Measurements from ENCODE around the gene ALPI. TPM values are rescaled to one million over a fixed set of nuclear protein-coding genes. Genes with fewer than 3 reads are reported as not detected.

The ALPI gene
- total and polyA plus RNA-seq, 2 donors (not counting 1 experiment from before 2014, with no cell fraction given) = not detected

- H3K4me3 ChIP-seq (ENCODE audit: control extremely low read depth in 1 of 5, extremely low read depth in 1 of 5, insufficient read depth in 1 of 5, low read depth in 2 of 5, low read length in 4 of 5) = no peak overlapping the region
- ChIA-PET POLR2A (no interaction called here), CTCF (no interaction called here)
- 87% methylated on average over 7 of the region's 9 CpGs for WGBS (ENCODE audit: insufficient coverage)
- no peaks in the 10 kb centered on the region for H3K9me3 Mint-ChIP-seq (ENCODE audit: insufficient read depth)
- TF ChIP-seq CTCF (IDR thresholded peaks at IDR 0.05) = no peak
- no peak for TF ChIP-seq EZH2 (IDR thresholded peaks at IDR 0.05; ENCODE audit: borderline replicate concordance, insufficient read depth, low read depth, low read length, poor library complexity, severe bottlenecking)
- no peak overlapping the region for H3K4me3 Mint-ChIP-seq
- intact Hi-C loops (cut with micrococcal nuclease) = no loop called here
- no peak overlapping the region for H3K27ac ChIP-seq (ENCODE audit: low read length in 2 of 2)
- no peak overlapping the region for H3K27ac Mint-ChIP-seq
- H3K4me1 ChIP-seq (ENCODE audit: control insufficient read depth in 2 of 2, insufficient read depth in 2 of 2, low read length in 2 of 2) = peaks cover 3 to 11% of the 10 kb centered on the region in 2 donors
- peaks cover 0 to 44% (median 7%) of the 10 kb centered on the region in 4 experiments for H3K27me3 ChIP-seq (replicated peaks in 1 of 4; ENCODE audit: control extremely low read depth in 1 of 4, control insufficient read depth in 3 of 4, insufficient read depth in 4 of 4, low read length in 3 of 4)
- no peaks in the 10 kb centered on the region for H3K36me3 ChIP-seq (replicated peaks in 1 of 2; ENCODE audit: control extremely low read depth in 1 of 2, control insufficient read depth in 1 of 2, extremely low read depth in 1 of 2, insufficient read depth in 2 of 2, low read length in 1 of 2)
- no peak overlapping the region for H3K4me2 ChIP-seq (replicated peaks; ENCODE audit: low read depth, low read length, poor library complexity, severe bottlenecking)
- H3K27me3 Mint-ChIP-seq = peaks cover 39% of the 10 kb centered on the region
- H3K9me3 ChIP-seq (ENCODE audit: control extremely low read depth in 1 of 3, control insufficient read depth in 2 of 3, insufficient read depth in 1 of 3, low read length in 2 of 3) = no peaks in the 10 kb centered on the region
- H2AFZ ChIP-seq (ENCODE audit: insufficient read depth, low read depth, low read length, poor library complexity, severe bottlenecking) = no peak overlapping the region
- peaks cover 14% of the 10 kb centered on the region for H3K4me1 Mint-ChIP-seq
- H3K9ac ChIP-seq (ENCODE audit: low read length) = no peak overlapping the region
- ATAC-seq (ENCODE audit: low read depth) (no peak), DNase-seq (no peak)
- H4K20me1 ChIP-seq (ENCODE audit: control insufficient read depth, insufficient read depth, low read length, poor library complexity, severe bottlenecking) = no peaks in the 10 kb centered on the region
- H3K79me2 ChIP-seq (ENCODE audit: control insufficient read depth, insufficient read depth, low read length) = no peaks in the 10 kb centered on the region
Measured at GRCh38 chr2:232501331-232501771, 45.4 kb downstream of the ALPI start.

DNA sequence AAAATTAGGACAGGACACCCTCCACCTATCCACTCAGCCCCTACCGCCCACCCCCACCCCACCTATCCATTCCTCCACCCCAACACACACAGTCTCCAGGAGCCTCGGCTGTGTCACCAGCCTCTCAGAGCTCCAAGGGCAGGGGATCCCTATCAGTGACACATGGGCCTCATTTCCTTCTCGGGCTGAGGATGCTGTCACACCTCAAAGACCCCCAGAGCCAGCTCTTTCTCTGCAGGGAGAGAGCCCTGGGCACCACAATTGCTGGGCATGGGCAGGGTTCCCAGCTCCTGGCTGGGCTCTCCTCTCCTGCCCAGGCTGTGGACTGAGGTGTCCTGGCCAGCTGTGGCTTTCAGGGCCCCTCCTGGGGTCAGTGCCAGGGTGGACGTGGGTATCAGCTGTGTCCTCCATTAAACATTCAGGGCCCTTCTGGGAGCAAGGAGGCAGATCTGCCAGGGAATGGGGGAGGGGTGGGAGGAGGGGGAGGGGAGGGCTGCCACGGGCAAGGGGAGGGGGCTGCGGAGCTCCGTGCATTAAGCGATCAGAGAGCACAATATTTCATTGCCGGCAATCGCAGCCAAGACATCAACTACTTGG is 45.9 kb downstream of the ALPI start:
- peaks cover 3 to 11% of the 10 kb centered on the region in 2 donors for H3K4me1 ChIP-seq (ENCODE audit: control insufficient read depth in 2 of 2, insufficient read depth in 2 of 2, low read length in 2 of 2)
- DNase-seq (no peak), ATAC-seq (ENCODE audit: low read depth) (no peak)
- POLR2A ChIA-PET = no interaction called here
- no peak overlapping the region for H3K4me3 Mint-ChIP-seq
- H3K27ac Mint-ChIP-seq = no peak overlapping the region
- peaks cover 14% of the 10 kb centered on the region for H3K4me1 Mint-ChIP-seq
- TF ChIP-seq EZH2 (IDR thresholded peaks at IDR 0.05; ENCODE audit: borderline replicate concordance, insufficient read depth, low read depth, low read length, poor library complexity, severe bottlenecking) (no peak), CTCF (IDR thresholded peaks at IDR 0.05) (no peak)
- H3K36me3 ChIP-seq (replicated peaks in 1 of 2; ENCODE audit: control extremely low read depth in 1 of 2, control insufficient read depth in 1 of 2, extremely low read depth in 1 of 2, insufficient read depth in 2 of 2, low read length in 1 of 2) = no peaks in the 10 kb centered on the region
- no peak overlapping the region for H3K9ac ChIP-seq (ENCODE audit: low read length)
- CTCF ChIA-PET = interaction anchor here (0.7 kb wide), 1 partner anchor 1992 kb away, joined by 3 read pairs; no protein-coding TSS in a partner anchor
- intact Hi-C loops (cut with micrococcal nuclease) = no loop called here
- no peaks in the 10 kb centered on the region for H4K20me1 ChIP-seq (ENCODE audit: control insufficient read depth, insufficient read depth, low read length, poor library complexity, severe bottlenecking)
- H3K4me2 ChIP-seq (replicated peaks; ENCODE audit: low read depth, low read length, poor library complexity, severe bottlenecking) = no peak overlapping the region
- H3K27ac ChIP-seq (ENCODE audit: low read length in 2 of 2) = no peak overlapping the region
- no peak overlapping the region for H2AFZ ChIP-seq (ENCODE audit: insufficient read depth, low read depth, low read length, poor library complexity, severe bottlenecking)
- H3K79me2 ChIP-seq (ENCODE audit: control insufficient read depth, insufficient read depth, low read length) = no peaks in the 10 kb centered on the region
- peaks cover 0 to 46% (median 7%) of the 10 kb centered on the region in 4 experiments for H3K27me3 ChIP-seq (replicated peaks in 1 of 4; ENCODE audit: control extremely low read depth in 1 of 4, control insufficient read depth in 3 of 4, insufficient read depth in 4 of 4, low read length in 3 of 4)
- H3K9me3 Mint-ChIP-seq (ENCODE audit: insufficient read depth) = no peaks in the 10 kb centered on the region
- no peaks in the 10 kb centered on the region for H3K9me3 ChIP-seq (ENCODE audit: control extremely low read depth in 1 of 3, control insufficient read depth in 2 of 3, insufficient read depth in 1 of 3, low read length in 2 of 3)
- no peak overlapping the region for H3K4me3 ChIP-seq (ENCODE audit: control extremely low read depth in 1 of 5, extremely low read depth in 1 of 5, insufficient read depth in 1 of 5, low read depth in 2 of 5, low read length in 4 of 5)
- H3K27me3 Mint-ChIP-seq = peaks cover 39% of the 10 kb centered on the region
- 53% methylated on average over 4 of the region's 10 CpGs for WGBS (ENCODE audit: insufficient coverage)

Data from B cell (primary cell).